ENCODE results near the gene A1CF. TPM values are rescaled to one million over a fixed set of nuclear protein-coding genes. Genes with fewer than 3 reads are reported as not detected.

Gene A1CF
- total and polyA plus RNA-seq, 2 experiments from 2014 or later, result 25.4 to 47.6 TPM

DNA sequence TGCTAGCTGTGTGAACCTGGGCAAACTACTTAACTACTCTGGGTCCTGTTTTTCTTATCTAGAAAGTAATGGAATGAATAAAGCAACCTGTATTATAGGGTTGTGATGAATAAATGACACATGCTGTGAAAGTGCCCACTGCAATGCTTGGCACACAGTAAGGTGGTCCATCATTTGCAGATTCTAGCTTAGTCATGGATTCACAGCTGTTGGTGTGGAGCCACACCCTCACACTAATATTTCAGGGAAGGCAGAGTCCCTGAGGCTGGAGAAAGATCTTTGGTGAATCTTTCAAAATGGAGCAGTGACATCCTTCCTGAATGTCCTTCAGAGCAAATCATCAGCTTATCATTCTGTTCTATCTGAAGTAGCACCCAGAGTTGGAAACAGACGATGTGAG is 60.6 kb downstream of the A1CF start:
- no peak for DNase-seq (ENCODE audit: low spot score)
- Histone ChIP-seq H3K4me2 (no peak overlapping the region), H3K27ac (no peak overlapping the region), H2AFZ (no peak overlapping the region), H3K9me3 (ENCODE audit: low read depth) (no peaks in the 10 kb centered on the region), H3K9me2 (replicated peaks; ENCODE audit: insufficient read depth) (no peaks in the 10 kb centered on the region), H3K4me3 (no peak overlapping the region), H3K4me1 (ENCODE audit: insufficient read depth) (no peaks in the 10 kb centered on the region), H3K36me3 (replicated peaks; ENCODE audit: insufficient read depth, low read depth) (no peaks in the 10 kb centered on the region), H3K27me3 (no peaks in the 10 kb centered on the region), H4K20me1 (ENCODE audit: insufficient read depth, poor library complexity, severe bottlenecking) (no peaks in the 10 kb centered on the region), H3K79me2 (no peaks in the 10 kb centered on the region)
- 83% methylated on average over 1 of the region's 1 CpG for WGBS (ENCODE audit: low lambda C conversion rate, missing lambda C conversion rate)
- TF ChIP-seq, protein P1, sequence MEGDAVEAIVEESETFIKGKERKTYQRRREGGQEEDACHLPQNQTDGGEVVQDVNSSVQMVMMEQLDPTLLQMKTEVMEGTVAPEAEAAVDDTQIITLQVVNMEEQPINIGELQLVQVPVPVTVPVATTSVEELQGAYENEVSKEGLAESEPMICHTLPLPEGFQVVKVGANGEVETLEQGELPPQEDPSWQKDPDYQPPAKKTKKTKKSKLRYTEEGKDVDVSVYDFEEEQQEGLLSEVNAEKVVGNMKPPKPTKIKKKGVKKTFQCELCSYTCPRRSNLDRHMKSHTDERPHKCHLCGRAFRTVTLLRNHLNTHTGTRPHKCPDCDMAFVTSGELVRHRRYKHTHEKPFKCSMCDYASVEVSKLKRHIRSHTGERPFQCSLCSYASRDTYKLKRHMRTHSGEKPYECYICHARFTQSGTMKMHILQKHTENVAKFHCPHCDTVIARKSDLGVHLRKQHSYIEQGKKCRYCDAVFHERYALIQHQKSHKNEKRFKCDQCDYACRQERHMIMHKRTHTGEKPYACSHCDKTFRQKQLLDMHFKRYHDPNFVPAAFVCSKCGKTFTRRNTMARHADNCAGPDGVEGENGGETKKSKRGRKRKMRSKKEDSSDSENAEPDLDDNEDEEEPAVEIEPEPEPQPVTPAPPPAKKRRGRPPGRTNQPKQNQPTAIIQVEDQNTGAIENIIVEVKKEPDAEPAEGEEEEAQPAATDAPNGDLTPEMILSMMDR (IDR thresholded peaks at IDR 0.05; ENCODE audit: poor library complexity), result no peak
- TF ChIP-seq EZH2 (IDR thresholded peaks at IDR 0.05; ENCODE audit: borderline replicate concordance) (no peak), EZH2phosphoT487 (IDR thresholded peaks at IDR 0.05; ENCODE audit: low read depth, severe bottlenecking, unreplicated experiment) (no peak)

DNA sequence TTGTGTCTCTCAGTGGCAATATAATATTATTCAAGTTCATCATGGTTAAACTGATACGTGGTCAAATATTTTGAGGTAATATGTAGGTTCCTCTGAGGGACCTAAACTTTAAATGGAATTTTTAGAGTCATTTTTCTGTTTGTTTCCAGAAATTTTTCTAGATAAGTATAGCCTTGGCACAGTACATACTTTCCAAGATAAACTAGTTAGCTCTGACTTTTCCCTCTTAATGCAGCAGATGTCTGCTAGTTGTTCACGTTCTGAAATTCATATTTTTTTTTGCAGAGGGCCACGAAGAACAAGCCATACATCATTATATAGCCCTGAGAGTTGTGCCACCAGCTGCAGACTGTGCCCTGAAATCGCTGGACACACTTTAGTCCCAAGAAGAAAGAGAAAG is 61.6 kb downstream of the A1CF start:
- no peaks in the 10 kb centered on the region for H3K9me3 ChIP-seq (ENCODE audit: low read depth)
- 69% methylated on average over 4 of the region's 4 CpGs for WGBS (ENCODE audit: low lambda C conversion rate, missing lambda C conversion rate)
- no peaks in the 10 kb centered on the region for H3K36me3 ChIP-seq (replicated peaks; ENCODE audit: insufficient read depth, low read depth)
- H4K20me1 ChIP-seq (ENCODE audit: insufficient read depth, poor library complexity, severe bottlenecking), result no peaks in the 10 kb centered on the region
- H3K27me3 ChIP-seq, result no peaks in the 10 kb centered on the region
- no peak overlapping the region for H3K4me2 ChIP-seq
- TF ChIP-seq, protein P1 (IDR thresholded peaks at IDR 0.05; ENCODE audit: poor library complexity), result no peak
- TF ChIP-seq EZH2 (IDR thresholded peaks at IDR 0.05; ENCODE audit: borderline replicate concordance), result no peak
- no peak for TF ChIP-seq EZH2phosphoT487 (IDR thresholded peaks at IDR 0.05; ENCODE audit: low read depth, severe bottlenecking, unreplicated experiment)
- no peak for DNase-seq (ENCODE audit: low spot score)
- no peaks in the 10 kb centered on the region for H3K79me2 ChIP-seq
- no peaks in the 10 kb centered on the region for H3K4me1 ChIP-seq (ENCODE audit: insufficient read depth)
- no peak overlapping the region for H3K27ac ChIP-seq
- H2AFZ ChIP-seq, result no peak overlapping the region
- no peaks in the 10 kb centered on the region for H3K9me2 ChIP-seq (replicated peaks; ENCODE audit: insufficient read depth)
- no peak overlapping the region for H3K4me3 ChIP-seq

DNA sequence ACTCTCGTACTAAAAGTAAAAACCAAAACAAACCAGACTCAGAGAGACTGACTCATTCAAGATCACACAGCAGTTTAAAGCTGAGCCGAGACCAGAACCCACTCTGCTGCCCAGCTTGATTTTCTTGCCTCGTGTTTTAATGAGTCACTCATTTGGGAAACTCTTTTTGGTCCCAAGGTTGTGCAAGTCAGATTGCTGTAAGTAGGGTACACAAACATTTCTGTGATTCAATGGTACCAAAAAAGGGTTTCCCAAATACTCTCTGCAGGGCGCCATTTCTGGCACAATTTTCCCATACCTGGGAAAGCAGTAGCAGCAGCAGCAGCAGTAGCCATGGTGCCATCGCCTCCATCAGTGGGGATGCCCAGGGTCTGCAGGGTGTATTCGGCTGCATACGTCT is 75.8 kb downstream of the A1CF start:
- TF ChIP-seq, protein P1 (IDR thresholded peaks at IDR 0.05; ENCODE audit: poor library complexity), result no peak
- TF ChIP-seq EZH2 (IDR thresholded peaks at IDR 0.05; ENCODE audit: borderline replicate concordance), result no peak
- TF ChIP-seq EZH2phosphoT487 (IDR thresholded peaks at IDR 0.05; ENCODE audit: low read depth, severe bottlenecking, unreplicated experiment), result no peak
- H3K27me3 ChIP-seq, result no peaks in the 10 kb centered on the region

More for the DNA sequence above, 75.8 kb downstream of the A1CF start:
- Histone ChIP-seq H3K4me1 (ENCODE audit: insufficient read depth) (peaks cover 5% of the 10 kb centered on the region), H3K9me2 (replicated peaks; ENCODE audit: insufficient read depth) (no peaks in the 10 kb centered on the region), H3K79me2 (no peaks in the 10 kb centered on the region), H2AFZ (no peak overlapping the region), H3K27ac (no peak overlapping the region), H4K20me1 (ENCODE audit: insufficient read depth, poor library complexity, severe bottlenecking) (no peaks in the 10 kb centered on the region), H3K4me2 (no peak overlapping the region), H3K36me3 (replicated peaks; ENCODE audit: insufficient read depth, low read depth) (no peaks in the 10 kb centered on the region), H3K4me3 (no peak overlapping the region), H3K9me3 (ENCODE audit: low read depth) (no peaks in the 10 kb centered on the region)
- no peak for DNase-seq (ENCODE audit: low spot score)
- WGBS (ENCODE audit: low lambda C conversion rate, missing lambda C conversion rate), result 85% methylated on average over 7 of the region's 7 CpGs

All from hepatocyte (in vitro differentiated cells).